LNCaP clone FGC (cell line): ENCODE data around the gene APOL2.

ENCODE experiments used
- DNase-seq: peaks from one replicate; pipeline ENCODE4 v3.0.0-alpha.2; 2011; ENCODE audit warnings: low read depth
- H3K4me3 ChIP-seq: 2 replicates; pipeline ENCODE4 v1.5.1; 2011; ENCODE audit warnings: mild to moderate bottlenecking, low read depth, low read length, control low read depth
- TF ChIP-seq, protein P1 (sequence below): IDR thresholded peaks from 2 replicates; pipeline ENCODE4 v1.5.1; 2012; ENCODE audit warnings: mild to moderate bottlenecking; ENCODE audit not compliant: control insufficient read depth, insufficient read depth; ENCODE audit errors: extremely low read depth

Gene APOL2

GRCh38 chr22:36249160-36249559 lies 9.8 kb upstream of the APOL2 start:
- DNase-seq = no peak
- H3K4me3 ChIP-seq = no peak overlapping the region
- TF ChIP-seq, protein P1, sequence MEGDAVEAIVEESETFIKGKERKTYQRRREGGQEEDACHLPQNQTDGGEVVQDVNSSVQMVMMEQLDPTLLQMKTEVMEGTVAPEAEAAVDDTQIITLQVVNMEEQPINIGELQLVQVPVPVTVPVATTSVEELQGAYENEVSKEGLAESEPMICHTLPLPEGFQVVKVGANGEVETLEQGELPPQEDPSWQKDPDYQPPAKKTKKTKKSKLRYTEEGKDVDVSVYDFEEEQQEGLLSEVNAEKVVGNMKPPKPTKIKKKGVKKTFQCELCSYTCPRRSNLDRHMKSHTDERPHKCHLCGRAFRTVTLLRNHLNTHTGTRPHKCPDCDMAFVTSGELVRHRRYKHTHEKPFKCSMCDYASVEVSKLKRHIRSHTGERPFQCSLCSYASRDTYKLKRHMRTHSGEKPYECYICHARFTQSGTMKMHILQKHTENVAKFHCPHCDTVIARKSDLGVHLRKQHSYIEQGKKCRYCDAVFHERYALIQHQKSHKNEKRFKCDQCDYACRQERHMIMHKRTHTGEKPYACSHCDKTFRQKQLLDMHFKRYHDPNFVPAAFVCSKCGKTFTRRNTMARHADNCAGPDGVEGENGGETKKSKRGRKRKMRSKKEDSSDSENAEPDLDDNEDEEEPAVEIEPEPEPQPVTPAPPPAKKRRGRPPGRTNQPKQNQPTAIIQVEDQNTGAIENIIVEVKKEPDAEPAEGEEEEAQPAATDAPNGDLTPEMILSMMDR = no peak

DNA sequence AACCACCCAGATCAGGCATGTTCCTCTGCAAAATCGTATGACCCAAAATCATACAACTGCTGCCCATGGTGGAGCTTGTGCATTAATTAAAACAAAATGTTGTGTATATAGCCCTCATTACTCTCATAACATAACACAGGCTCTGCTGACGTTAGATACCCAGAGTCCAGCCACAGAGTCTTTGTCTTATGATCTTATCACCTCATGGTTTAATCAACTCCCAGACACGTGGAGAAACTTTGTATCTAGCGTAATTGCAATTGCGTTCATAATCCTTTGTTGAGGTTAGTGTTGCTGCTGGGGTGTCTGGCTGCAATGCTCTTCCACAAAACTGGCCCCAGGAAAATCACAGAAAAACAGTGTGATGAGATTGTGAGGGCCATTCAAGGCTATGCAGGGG lies 8.6 kb upstream of the APOL2 start:
- DNase-seq = no peak
- no peak overlapping the region for H3K4me3 ChIP-seq
- TF ChIP-seq, protein P1 = no peak

GRCh38 chr22:36246718-36247117 lies 7.4 kb upstream of the APOL2 start:
- H3K4me3 ChIP-seq = no peak overlapping the region
- DNase-seq = no peak
- TF ChIP-seq, protein P1 = no peak

GRCh38 chr22:36245805-36246356 lies 6.6 kb upstream of the APOL2 start:
- no peak overlapping the region for H3K4me3 ChIP-seq
- TF ChIP-seq, protein P1 = no peak

GRCh38 chr22:36244522-36245391 lies 5.4 kb upstream of the APOL2 start:
- TF ChIP-seq, protein P1 = no peak
- DNase-seq = no peak

More at GRCh38 chr22:36245805-36246356, 6.6 kb upstream of the APOL2 start:
- no peak for DNase-seq

GRCh38 chr22:36243986-36244385 lies 4.7 kb upstream of the APOL2 start:
- TF ChIP-seq, protein P1 = no peak
- H3K4me3 ChIP-seq = no peak overlapping the region
- DNase-seq = no peak

More at GRCh38 chr22:36244522-36245391, 5.4 kb upstream of the APOL2 start:
- no peak overlapping the region for H3K4me3 ChIP-seq
